Measurements from ENCODE around the gene NOTUM. TPM values are rescaled to one million over a fixed set of nuclear protein-coding genes. Genes with fewer than 3 reads are reported as not detected.

NOTUM gene
- total and polyA plus RNA-seq, 2 experiments from 2014 or later = 0.29 to 1.6 TPM

GRCh38 chr17:81940538-81941483 is 20.2 kb downstream of the NOTUM start (continued):
- TF ChIP-seq ZNF462 (CRISPR knock-in tag; IDR thresholded peaks at IDR 0.05) (no peak), ZNF331 (CRISPR knock-in tag; IDR thresholded peaks at IDR 0.05; ENCODE audit: low read depth) (no peak)

GRCh38 chr17:81939881-81940385 is 21.1 kb downstream of the NOTUM start:
- Histone ChIP-seq H4K20me1 (replicated peaks; ENCODE audit: insufficient read depth) (no peaks in the 10 kb centered on the region; the same call in 1 of the 2 replicates), H3K4me1 (ENCODE audit: insufficient read depth) (peaks cover 15% of the 10 kb centered on the region), H3F3A (replicated peaks; ENCODE audit: low read depth) (peaks cover 10% of the 10 kb centered on the region; the same call in 1 of the 2 replicates), H3K27me3 (ENCODE audit: insufficient read depth) (peaks cover 4% of the 10 kb centered on the region; the same call in 1 of the 2 replicates), H2AFZ (no peak overlapping the region), H3K9me2 (ENCODE audit: insufficient read depth) (no peaks in the 10 kb centered on the region), H3K4me3 (no peak overlapping the region), H3K79me2 (replicated peaks; ENCODE audit: insufficient read depth) (peaks cover 12% of the 10 kb centered on the region; the same call in 1 of the 2 replicates), H3K36me3 (ENCODE audit: insufficient read depth) (no peaks in the 10 kb centered on the region), H3K4me2 (no peak overlapping the region), H3K27ac (ENCODE audit: low read depth) (no peak overlapping the region)
- TF ChIP-seq EZH2phosphoT487 (IDR thresholded peaks at IDR 0.05; ENCODE audit: unreplicated experiment) = no peak
- TF ChIP-seq EZH2 (IDR thresholded peaks at IDR 0.05; ENCODE audit: low read depth, unreplicated experiment) = no peak
- no peak for ATAC-seq
- no peaks in the 10 kb centered on the region for H3K9me3 Mint-ChIP-seq
- H3K4me1 Mint-ChIP-seq = peaks cover 23% of the 10 kb centered on the region
- peaks cover 37% of the 10 kb centered on the region for H3K27me3 Mint-ChIP-seq (ENCODE audit: insufficient read depth, low read depth, poor library complexity)
- no peak for DNase-seq (ENCODE audit: low spot score)
- no peak overlapping the region for H3K4me3 Mint-ChIP-seq
- no peak overlapping the region for H3K27ac Mint-ChIP-seq
- peaks cover 16% of the 10 kb centered on the region for H3K36me3 Mint-ChIP-seq (ENCODE audit: low read depth)

Measured in GM23338 (cell line).